ENCODE data around the gene RANBP2. TPM values are rescaled to one million over a fixed set of nuclear protein-coding genes. Genes with fewer than 3 reads are reported as not detected.

Gene RANBP2
- total and polyA plus RNA-seq, 2 experiments from 2014 or later = 23.0 to 98.0 TPM

DNA sequence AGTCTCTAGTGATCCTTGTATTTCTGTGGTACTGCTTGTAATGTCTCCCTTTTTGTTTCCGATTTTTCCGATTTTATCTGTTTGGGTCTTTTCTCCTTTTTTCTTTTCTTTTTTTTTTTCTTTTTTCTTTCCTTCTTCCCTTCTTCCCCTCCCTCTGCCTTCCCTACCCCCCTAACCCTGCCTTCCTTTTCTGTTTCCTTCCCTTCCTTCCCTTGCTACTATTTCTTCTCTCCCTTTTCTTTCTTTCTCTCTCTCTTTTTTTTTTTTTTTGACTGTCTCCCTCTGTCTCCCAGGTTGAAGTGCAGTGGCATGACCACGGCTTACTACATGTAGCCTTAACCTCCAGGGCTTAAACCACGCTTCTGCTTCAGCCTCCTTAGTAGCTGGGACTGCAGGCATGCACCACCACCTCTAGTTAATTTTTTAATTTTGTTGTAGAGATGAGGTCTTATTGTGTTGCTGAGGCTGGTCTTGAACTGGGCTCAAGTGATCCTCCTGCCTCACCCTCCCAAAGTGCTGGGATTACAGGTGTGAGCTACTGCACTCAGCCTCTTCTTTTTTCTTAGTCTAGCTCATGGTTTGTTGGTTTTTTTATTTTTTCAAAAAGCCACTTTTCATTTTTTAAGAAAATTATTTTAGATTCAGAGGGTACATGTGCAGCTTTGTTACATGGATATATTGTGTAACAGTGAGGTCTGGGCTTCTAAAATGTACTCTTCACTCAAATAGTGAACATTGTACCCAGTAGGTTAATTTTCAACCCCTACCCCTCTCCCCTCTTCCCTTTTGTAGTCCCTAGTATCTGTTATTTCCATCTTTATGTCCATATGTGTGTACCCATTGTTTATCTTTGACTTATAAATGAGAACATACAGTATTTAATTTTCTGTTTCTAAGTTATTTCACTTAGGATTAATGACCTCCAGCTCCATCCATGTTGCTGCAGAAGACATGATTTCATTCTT lies 92.0 kb downstream of the RANBP2 start:
- Mint-ChIP-seq H3K27ac (no peak overlapping the region), H3K36me3 (ENCODE audit: low read depth) (peaks cover 75% of the 10 kb centered on the region), H3K27me3 (ENCODE audit: insufficient read depth, low read depth, poor library complexity) (no peaks in the 10 kb centered on the region), H3K9me3 (peaks cover 25% of the 10 kb centered on the region), H3K4me3 (no peak overlapping the region), H3K4me1 (no peaks in the 10 kb centered on the region)
- Histone ChIP-seq H3F3A (replicated peaks; ENCODE audit: low read depth) (no peaks in the 10 kb centered on the region), H3K27ac (ENCODE audit: low read depth) (no peak overlapping the region), H3K27me3 (ENCODE audit: insufficient read depth) (no peaks in the 10 kb centered on the region), H3K9me2 (ENCODE audit: insufficient read depth) (no peaks in the 10 kb centered on the region), H3K4me1 (ENCODE audit: insufficient read depth) (no peaks in the 10 kb centered on the region), H3K79me2 (replicated peaks; ENCODE audit: insufficient read depth) (peaks cover 47% of the 10 kb centered on the region), H3K4me3 (no peak overlapping the region), H4K20me1 (replicated peaks; ENCODE audit: insufficient read depth) (no peaks in the 10 kb centered on the region), H3K36me3 (ENCODE audit: insufficient read depth) (peaks cover 24% of the 10 kb centered on the region), H2AFZ (no peak overlapping the region), H3K4me2 (no peak overlapping the region)
- DNase-seq (ENCODE audit: low spot score) = no peak
- TF ChIP-seq POLR2AphosphoS5 (IDR thresholded peaks at IDR 0.05; ENCODE audit: low read depth) (no peak), NANOG (IDR thresholded peaks at IDR 0.05; ENCODE audit: borderline replicate concordance) (no peak), STAT1 (IDR thresholded peaks at IDR 0.05; ENCODE audit: unreplicated experiment) (no peak), EZH2phosphoT487 (IDR thresholded peaks at IDR 0.05; ENCODE audit: unreplicated experiment) (no peak), JUNB (IDR thresholded peaks at IDR 0.05; ENCODE audit: unreplicated experiment) (no peak), REST (IDR thresholded peaks at IDR 0.05; ENCODE audit: unreplicated experiment) (no peak), ZNF114 (CRISPR knock-in tag; IDR thresholded peaks at IDR 0.05) (no peak), EZH2 (IDR thresholded peaks at IDR 0.05; ENCODE audit: low read depth, unreplicated experiment) (no peak), ETS1 (IDR thresholded peaks at IDR 0.05) (no peak), CTCF (conservative IDR thresholded peaks at IDR 0.05; ENCODE audit: low read depth in 2 of 2) (no peak), CREB1 (CRISPR knock-in tag; IDR thresholded peaks at IDR 0.05; ENCODE audit: low read depth) (no peak), ZNF331 (CRISPR knock-in tag; IDR thresholded peaks at IDR 0.05; ENCODE audit: low read depth) (no peak)
- TF ChIP-seq, protein P1, sequence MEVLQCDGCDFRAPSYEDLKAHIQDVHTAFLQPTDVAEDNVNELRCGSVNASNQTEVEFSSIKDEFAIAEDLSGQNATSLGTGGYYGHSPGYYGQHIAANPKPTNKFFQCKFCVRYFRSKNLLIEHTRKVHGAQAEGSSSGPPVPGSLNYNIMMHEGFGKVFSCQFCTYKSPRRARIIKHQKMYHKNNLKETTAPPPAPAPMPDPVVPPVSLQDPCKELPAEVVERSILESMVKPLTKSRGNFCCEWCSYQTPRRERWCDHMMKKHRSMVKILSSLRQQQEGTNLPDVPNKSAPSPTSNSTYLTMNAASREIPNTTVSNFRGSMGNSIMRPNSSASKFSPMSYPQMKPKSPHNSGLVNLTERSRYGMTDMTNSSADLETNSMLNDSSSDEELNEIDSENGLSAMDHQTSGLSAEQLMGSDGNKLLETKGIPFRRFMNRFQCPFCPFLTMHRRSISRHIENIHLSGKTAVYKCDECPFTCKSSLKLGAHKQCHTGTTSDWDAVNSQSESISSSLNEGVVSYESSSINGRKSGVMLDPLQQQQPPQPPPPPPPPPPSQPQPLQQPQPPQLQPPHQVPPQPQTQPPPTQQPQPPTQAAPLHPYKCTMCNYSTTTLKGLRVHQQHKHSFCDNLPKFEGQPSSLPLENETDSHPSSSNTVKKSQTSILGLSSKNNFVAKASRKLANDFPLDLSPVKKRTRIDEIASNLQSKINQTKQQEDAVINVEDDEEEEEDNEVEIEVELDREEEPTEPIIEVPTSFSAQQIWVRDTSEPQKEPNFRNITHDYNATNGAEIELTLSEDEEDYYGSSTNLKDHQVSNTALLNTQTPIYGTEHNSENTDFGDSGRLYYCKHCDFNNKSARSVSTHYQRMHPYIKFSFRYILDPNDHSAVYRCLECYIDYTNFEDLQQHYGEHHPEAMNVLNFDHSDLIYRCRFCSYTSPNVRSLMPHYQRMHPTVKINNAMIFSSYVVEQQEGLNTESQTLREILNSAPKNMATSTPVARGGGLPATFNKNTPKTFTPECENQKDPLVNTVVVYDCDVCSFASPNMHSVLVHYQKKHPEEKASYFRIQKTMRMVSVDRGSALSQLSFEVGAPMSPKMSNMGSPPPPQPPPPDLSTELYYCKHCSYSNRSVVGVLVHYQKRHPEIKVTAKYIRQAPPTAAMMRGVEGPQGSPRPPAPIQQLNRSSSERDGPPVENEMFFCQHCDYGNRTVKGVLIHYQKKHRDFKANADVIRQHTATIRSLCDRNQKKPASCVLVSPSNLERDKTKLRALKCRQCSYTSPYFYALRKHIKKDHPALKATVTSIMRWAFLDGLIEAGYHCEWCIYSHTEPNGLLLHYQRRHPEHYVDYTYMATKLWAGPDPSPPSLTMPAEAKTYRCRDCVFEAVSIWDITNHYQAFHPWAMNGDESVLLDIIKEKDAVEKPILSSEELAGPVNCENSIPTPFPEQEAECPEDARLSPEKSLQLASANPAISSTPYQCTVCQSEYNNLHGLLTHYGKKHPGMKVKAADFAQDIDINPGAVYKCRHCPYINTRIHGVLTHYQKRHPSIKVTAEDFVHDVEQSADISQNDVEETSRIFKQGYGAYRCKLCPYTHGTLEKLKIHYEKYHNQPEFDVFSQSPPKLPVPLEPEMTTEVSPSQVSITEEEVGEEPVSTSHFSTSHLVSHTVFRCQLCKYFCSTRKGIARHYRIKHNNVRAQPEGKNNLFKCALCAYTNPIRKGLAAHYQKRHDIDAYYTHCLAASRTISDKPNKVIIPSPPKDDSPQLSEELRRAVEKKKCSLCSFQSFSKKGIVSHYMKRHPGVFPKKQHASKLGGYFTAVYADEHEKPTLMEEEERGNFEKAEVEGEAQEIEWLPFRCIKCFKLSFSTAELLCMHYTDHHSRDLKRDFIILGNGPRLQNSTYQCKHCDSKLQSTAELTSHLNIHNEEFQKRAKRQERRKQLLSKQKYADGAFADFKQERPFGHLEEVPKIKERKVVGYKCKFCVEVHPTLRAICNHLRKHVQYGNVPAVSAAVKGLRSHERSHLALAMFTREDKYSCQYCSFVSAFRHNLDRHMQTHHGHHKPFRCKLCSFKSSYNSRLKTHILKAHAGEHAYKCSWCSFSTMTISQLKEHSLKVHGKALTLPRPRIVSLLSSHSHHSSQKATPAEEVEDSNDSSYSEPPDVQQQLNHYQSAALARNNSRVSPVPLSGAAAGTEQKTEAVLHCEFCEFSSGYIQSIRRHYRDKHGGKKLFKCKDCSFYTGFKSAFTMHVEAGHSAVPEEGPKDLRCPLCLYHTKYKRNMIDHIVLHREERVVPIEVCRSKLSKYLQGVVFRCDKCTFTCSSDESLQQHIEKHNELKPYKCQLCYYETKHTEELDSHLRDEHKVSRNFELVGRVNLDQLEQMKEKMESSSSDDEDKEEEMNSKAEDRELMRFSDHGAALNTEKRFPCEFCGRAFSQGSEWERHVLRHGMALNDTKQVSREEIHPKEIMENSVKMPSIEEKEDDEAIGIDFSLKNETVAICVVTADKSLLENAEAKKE (CRISPR knock-in tag; IDR thresholded peaks at IDR 0.05) = no peak
- no peak for ATAC-seq
